ENCODE measurements around the gene HTR4.

The HTR4 gene

GRCh38 chr5:148559461-148559860 is 94.9 kb downstream of the HTR4 start:
- no peak overlapping the region for H2AFZ ChIP-seq (ENCODE audit: low read length)
- no peak overlapping the region for H3K9ac ChIP-seq (ENCODE audit: low read length)
- H3K79me2 ChIP-seq (ENCODE audit: low read length): no peaks in the 10 kb centered on the region
- H3K4me2 ChIP-seq (ENCODE audit: low read depth, low read length): no peak overlapping the region
- no peak overlapping the region for H3K27ac ChIP-seq (ENCODE audit: low read length)
- no peaks in the 10 kb centered on the region for H3K9me3 ChIP-seq (replicated peaks; ENCODE audit: insufficient read depth, low read length)
- no peaks in the 10 kb centered on the region for H3K9me2 ChIP-seq (replicated peaks; ENCODE audit: insufficient read depth, low read length)
- no peaks in the 10 kb centered on the region for H3F3A ChIP-seq (ENCODE audit: insufficient read depth, low read length)
- H4K20me1 ChIP-seq (ENCODE audit: insufficient read depth, low read length): no peaks in the 10 kb centered on the region
- no peak for TF ChIP-seq CTCF (IDR thresholded peaks at IDR 0.05; ENCODE audit: low read length)
- no peak for TF ChIP-seq EZH2phosphoT487 (IDR thresholded peaks at IDR 0.05; ENCODE audit: low read length)
- TF ChIP-seq EZH2 (optimal IDR thresholded peaks at IDR 0.05; ENCODE audit: low read depth, low read length): no peak
- no peak overlapping the region for H3K4me3 ChIP-seq (ENCODE audit: low read length)
- no peaks in the 10 kb centered on the region for H3K4me1 ChIP-seq (ENCODE audit: low read length)
- no peaks in the 10 kb centered on the region for H3K27me3 ChIP-seq (replicated peaks; ENCODE audit: insufficient read depth, low read length)
- no peak for DNase-seq
- no peaks in the 10 kb centered on the region for H3K36me3 ChIP-seq (replicated peaks; ENCODE audit: insufficient read depth, low read length)

- Histone ChIP-seq H3K79me2 (ENCODE audit: low read length) (no peaks in the 10 kb centered on the region), H3K4me2 (ENCODE audit: low read depth, low read length) (no peak overlapping the region), H3K36me3 (replicated peaks; ENCODE audit: insufficient read depth, low read length) (no peaks in the 10 kb centered on the region), H4K20me1 (ENCODE audit: insufficient read depth, low read length) (no peaks in the 10 kb centered on the region), H3K27ac (ENCODE audit: low read length) (no peak overlapping the region), H3K9me3 (replicated peaks; ENCODE audit: insufficient read depth, low read length) (no peaks in the 10 kb centered on the region), H3K4me1 (ENCODE audit: low read length) (no peaks in the 10 kb centered on the region), H3F3A (ENCODE audit: insufficient read depth, low read length) (no peaks in the 10 kb centered on the region), H3K9me2 (replicated peaks; ENCODE audit: insufficient read depth, low read length) (no peaks in the 10 kb centered on the region), H3K9ac (ENCODE audit: low read length) (no peak overlapping the region), H3K4me3 (ENCODE audit: low read length) (no peak overlapping the region), H2AFZ (ENCODE audit: low read length) (no peak overlapping the region), H3K27me3 (replicated peaks; ENCODE audit: insufficient read depth, low read length) (no peaks in the 10 kb centered on the region)
- TF ChIP-seq EZH2phosphoT487 (IDR thresholded peaks at IDR 0.05; ENCODE audit: low read length): no peak
- no peak for TF ChIP-seq CTCF (IDR thresholded peaks at IDR 0.05; ENCODE audit: low read length)
- TF ChIP-seq EZH2 (optimal IDR thresholded peaks at IDR 0.05; ENCODE audit: low read depth, low read length): no peak
- DNase-seq: no peak
Observed at GRCh38 chr5:148558892-148559291, 95.4 kb downstream of the HTR4 start.

GRCh38 chr5:148556835-148557234 is 97.5 kb downstream of the HTR4 start:
- no peaks in the 10 kb centered on the region for H3K27me3 ChIP-seq (replicated peaks; ENCODE audit: insufficient read depth, low read length)
- H4K20me1 ChIP-seq (ENCODE audit: insufficient read depth, low read length): no peaks in the 10 kb centered on the region
- no peak for DNase-seq
- TF ChIP-seq EZH2 (optimal IDR thresholded peaks at IDR 0.05; ENCODE audit: low read depth, low read length) (no peak), CTCF (IDR thresholded peaks at IDR 0.05; ENCODE audit: low read length) (no peak), EZH2phosphoT487 (IDR thresholded peaks at IDR 0.05; ENCODE audit: low read length) (no peak)
- H3K27ac ChIP-seq (ENCODE audit: low read length): no peak overlapping the region
- no peaks in the 10 kb centered on the region for H3K9me2 ChIP-seq (replicated peaks; ENCODE audit: insufficient read depth, low read length)
- H3K4me1 ChIP-seq (ENCODE audit: low read length): no peaks in the 10 kb centered on the region
- no peaks in the 10 kb centered on the region for H3K36me3 ChIP-seq (replicated peaks; ENCODE audit: insufficient read depth, low read length)
- no peaks in the 10 kb centered on the region for H3F3A ChIP-seq (ENCODE audit: insufficient read depth, low read length)
- no peaks in the 10 kb centered on the region for H3K79me2 ChIP-seq (ENCODE audit: low read length)
- no peak overlapping the region for H2AFZ ChIP-seq (ENCODE audit: low read length)
- no peak overlapping the region for H3K4me2 ChIP-seq (ENCODE audit: low read depth, low read length)
- H3K4me3 ChIP-seq (ENCODE audit: low read length): no peak overlapping the region
- H3K9ac ChIP-seq (ENCODE audit: low read length): no peak overlapping the region
- no peaks in the 10 kb centered on the region for H3K9me3 ChIP-seq (replicated peaks; ENCODE audit: insufficient read depth, low read length)
